Heart left ventricle (tissue), 13 donors: Measurements from ENCODE around the gene KTI12.

Experiments
- CTCF ChIP-seq, 12 donors: fragments of 200-600 bp; sonication (generic) in 4 of 12; IDR thresholded peaks; one replicate each; pipeline versions ENCODE4 v1.5.0 to v1.8.0; 2018 to 2022; ENCODE audit warnings: antibody characterized with exemption in 12 of 12, mild to moderate bottlenecking in 5 of 12
- POLR2A ChIP-seq, 2 donors: fragments of 450-650 bp; IDR thresholded peaks; one replicate each; pipeline ENCODE4 v1.6.1; 2017; ENCODE audit warnings: antibody characterized with exemption in 2 of 2, mild to moderate bottlenecking in 2 of 2, moderate library complexity in 2 of 2
- donor health status: ischemic (EF 13 %, LVEDD 7.1; RV severe dilation, severe dysfunction).
- donor health status: DM: no; HTN: yes; CAD: no.
- donor health status: DM: no; HTN: no; CAD: no.
- donor health status: ischemic (EF 25% LVEDD 6.9; RV normal size, moderate dysfunction).
- donor health status: ischemic (EF 25% LVEDD 5.7; RV mildly dilated, moderate dysfunction).
- donor health status: ischemic (EF 35%, LVEDD 5.7; RV mildly dilated, moderate dysfunction).
- donor health status: nonischemic (EF 11% LVEDD 7.7; RV severe dilation, severe dysfunction).
- donor health status: DM: yes; HTN: yes; CAD: no.
- donor health status: PGD.
- donor health status: ischemic (EF 29% LVEDD 5.4; RV normal size, mild dysfunction).
- donor health status: nonischemic (EF 23%, LVEDD 6.1; RV moderate dilation, normal function).

GRCh38 chr1:52022133-52022532 lies 11.5 kb downstream of the KTI12 start:
- TF ChIP-seq POLR2A (IDR thresholded peaks at IDR 0.05) (no peak), CTCF (IDR thresholded peaks at IDR 0.05) (no peak)
